Epithelial cell of proximal tubule (primary cell): ENCODE results near the gene IFT122. TPM values are rescaled to one million over a fixed set of nuclear protein-coding genes. Genes with fewer than 3 reads are reported as not detected.
"Not testable (repeated sequence)": the region's sequence is repeated elsewhere in the genome, so short reads cannot be mapped to it uniquely, and the experiment has no call there.

Experiments
- DNase-seq: peaks from one replicate; pipeline ENCODE4 v3.0.0-alpha.2; 2011; ENCODE audit warnings: low read depth
- H3K4me3 ChIP-seq: 2 replicates; pipeline ENCODE4 v1.5.1; 2011; ENCODE audit warnings: low read depth, mild to moderate bottlenecking, low read length
- total RNA-seq: library from RNA; depleted of rRNA; stranded (reverse); fragments of >200 nt; gene quantifications from 2 replicates; pipeline ENCODE4 v1.2.3, GENCODE V29; 2015
- TF ChIP-seq, protein P1 (sequence below): conservative IDR thresholded peaks from 2 replicates; pipeline ENCODE4 v1.5.1; 2012; ENCODE audit warnings: low read depth, mild to moderate bottlenecking, low read length

The IFT122 gene
- 15.2 and 19.2 TPM in 2 replicates for total RNA-seq

GRCh38 chr3:129439817-129440617 is at the start of gene IFT122, which contains the start of gene MBD4:
IFT122 (plus strand) TSS chr3:129440224; CDS start chr3:129440331, 107 bp downstream.
MBD4 (minus strand) TSS chr3:129439948; CDS start chr3:129439833, 115 bp downstream.
- DNase-seq: peak; percentile 93
- peak within 1 kb of the TSS; percentile 86 for H3K4me3 ChIP-seq
- TF ChIP-seq, protein P1, sequence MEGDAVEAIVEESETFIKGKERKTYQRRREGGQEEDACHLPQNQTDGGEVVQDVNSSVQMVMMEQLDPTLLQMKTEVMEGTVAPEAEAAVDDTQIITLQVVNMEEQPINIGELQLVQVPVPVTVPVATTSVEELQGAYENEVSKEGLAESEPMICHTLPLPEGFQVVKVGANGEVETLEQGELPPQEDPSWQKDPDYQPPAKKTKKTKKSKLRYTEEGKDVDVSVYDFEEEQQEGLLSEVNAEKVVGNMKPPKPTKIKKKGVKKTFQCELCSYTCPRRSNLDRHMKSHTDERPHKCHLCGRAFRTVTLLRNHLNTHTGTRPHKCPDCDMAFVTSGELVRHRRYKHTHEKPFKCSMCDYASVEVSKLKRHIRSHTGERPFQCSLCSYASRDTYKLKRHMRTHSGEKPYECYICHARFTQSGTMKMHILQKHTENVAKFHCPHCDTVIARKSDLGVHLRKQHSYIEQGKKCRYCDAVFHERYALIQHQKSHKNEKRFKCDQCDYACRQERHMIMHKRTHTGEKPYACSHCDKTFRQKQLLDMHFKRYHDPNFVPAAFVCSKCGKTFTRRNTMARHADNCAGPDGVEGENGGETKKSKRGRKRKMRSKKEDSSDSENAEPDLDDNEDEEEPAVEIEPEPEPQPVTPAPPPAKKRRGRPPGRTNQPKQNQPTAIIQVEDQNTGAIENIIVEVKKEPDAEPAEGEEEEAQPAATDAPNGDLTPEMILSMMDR: no peak

DNA sequence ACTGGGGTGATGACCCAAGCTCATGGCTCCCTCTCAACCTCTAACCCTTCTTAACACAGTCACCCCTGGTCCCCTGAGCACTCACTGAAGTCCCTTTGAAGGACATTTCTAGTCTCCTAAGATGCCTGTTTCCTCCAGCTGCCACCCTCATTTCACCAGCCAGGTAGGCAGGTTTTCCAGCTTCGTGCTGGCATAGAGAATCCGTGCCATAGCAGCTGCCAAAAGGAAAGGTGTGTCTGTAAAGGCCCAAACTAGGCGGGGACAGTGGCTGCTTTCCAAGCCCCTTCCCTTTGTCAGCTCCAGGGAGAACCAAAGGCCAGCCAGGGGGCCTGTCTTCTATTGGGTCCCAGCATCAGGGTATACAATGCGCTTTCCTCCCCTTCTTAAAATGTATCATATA is 48.4 kb upstream of the IFT122 start:
- H3K4me3 ChIP-seq, DNase-seq: not testable (repeated sequence)

DNA sequence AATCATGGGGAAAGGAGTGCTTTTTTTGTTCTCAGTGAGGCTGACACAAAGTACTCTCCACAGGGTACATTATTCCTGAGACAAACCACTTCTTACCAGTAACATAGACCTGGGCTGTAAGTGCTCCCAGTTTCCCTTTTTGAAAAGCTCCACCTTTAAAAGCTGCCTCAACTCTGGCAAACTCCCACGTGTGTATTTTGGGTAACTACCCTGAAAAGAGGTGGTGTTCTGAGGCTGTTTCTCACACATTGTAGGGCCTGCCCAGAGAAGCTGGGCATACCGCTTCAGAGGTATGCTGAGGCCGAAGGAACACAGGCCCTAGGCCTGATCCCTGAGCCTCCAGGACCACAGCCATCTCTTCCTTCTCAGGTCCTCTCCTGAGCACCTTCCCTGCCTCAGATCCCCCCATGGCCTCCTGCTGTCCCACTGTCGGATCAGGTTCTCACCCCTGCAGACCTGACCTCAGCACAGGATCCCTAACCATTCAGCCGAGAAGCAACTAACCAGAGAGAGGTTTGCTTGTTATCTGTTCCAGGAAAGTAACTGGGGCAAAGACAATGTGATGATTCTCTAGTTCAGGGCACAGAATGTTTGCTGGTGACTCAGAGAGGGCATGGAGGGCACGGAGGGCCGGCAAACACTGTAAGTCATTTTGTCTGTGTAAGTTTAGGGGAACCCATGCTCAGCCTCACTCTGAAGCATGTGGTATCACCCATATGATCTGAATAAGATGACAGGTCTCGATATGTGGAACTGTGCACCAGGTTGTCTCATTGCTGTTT is 47.7 kb upstream of the IFT122 start:
- DNase-seq: not testable (repeated sequence)

GRCh38 chr3:129393271-129393670 is 46.8 kb upstream of the IFT122 start:
- no peak for DNase-seq
- TF ChIP-seq, protein P1: no peak
- no peak overlapping the region for H3K4me3 ChIP-seq

More for the DNA sequence above, 47.7 kb upstream of the IFT122 start:
- not testable (repeated sequence) for H3K4me3 ChIP-seq

DNA sequence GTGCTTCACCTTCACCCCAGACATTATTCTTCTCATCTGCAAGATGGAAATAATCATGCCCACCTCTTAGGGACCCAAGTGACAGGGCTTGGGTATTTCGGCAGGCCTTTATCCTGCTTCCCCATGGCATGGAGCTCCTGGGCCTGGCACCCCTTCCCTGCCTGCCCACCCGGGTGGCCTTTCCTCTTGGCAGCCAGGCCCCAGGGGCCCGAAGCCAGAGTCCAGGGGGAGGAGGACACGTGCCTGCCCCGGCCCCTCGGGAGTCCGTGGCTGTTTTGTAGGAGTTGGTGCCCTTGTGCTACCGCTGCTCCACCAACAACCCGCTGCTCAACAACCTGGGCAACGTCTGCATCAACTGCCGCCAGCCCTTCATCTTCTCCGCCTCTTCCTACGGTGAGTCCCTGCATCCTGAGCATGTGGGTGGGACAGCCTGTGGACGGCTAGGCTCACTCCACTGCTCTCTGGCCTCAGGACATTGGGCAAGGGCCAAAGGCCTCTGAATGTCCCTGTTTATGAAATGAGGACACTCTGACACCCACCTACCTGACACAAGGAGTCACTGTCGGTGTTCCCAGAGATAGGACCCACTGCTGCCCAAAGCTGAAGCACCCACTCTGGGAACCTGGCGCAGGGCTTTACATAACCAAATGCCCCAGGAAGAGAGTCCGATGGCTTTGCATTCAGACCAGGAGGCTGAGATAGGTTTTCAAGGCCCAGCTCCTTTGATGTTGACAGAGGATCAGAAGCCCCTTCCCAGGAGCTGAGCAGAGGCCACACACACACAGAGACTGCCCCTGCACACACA is 46.1 kb upstream of the IFT122 start:
- not testable (repeated sequence) for H3K4me3 ChIP-seq, DNase-seq

- TF ChIP-seq, protein P1: no peak
- H3K4me3 ChIP-seq: peak overlapping the region; percentile 70
- no peak for DNase-seq
Measured at GRCh38 chr3:129398803-129399144, 41.2 kb upstream of the IFT122 start.

DNA sequence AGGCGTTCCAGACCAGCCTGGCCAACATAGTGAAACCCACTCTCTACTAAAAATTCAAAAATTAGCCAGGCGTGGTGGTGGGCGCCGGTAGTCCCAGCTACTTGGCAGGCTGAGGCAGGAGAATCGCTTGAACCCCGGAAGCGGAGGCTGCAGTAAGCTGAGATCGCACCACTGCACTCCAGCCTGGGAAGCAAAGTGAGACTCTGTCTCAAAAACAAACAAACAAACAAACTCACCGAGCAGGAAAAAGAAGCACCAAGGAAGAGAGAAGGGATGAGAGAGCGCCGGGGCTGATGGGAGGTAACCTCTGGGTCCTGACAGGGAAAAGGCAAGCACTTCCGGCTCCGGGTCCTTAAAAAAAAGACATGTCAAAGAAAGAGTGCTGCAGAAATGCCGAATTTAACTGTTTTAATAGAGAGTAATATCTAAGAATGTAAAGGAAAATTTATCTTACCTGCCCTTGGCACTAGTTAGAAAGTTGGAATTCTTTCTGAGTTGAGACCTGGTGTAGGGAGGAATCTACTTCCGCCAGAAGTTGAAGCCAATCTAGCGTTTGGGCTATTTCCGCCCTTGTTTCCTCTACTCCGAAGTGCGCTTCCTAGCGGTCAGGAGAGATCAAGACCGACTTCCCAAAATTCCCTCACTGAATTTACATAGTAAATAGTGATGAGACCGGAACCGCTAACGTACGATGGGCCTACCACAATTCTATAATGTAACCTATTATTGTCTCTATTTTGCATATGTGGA is 40.7 kb upstream of the IFT122 start:
- peak; percentile 91 for DNase-seq
- TF ChIP-seq, protein P1: peak; percentile 98
- H3K4me3 ChIP-seq: peak overlapping the region; percentile 70

GRCh38 chr3:129399895-129400357 is 40.1 kb upstream of the IFT122 start:
- no peak for DNase-seq
- H3K4me3 ChIP-seq: peak overlapping the region; percentile 70
- TF ChIP-seq, protein P1: no peak
